GDM1 (cell line): ENCODE results near the gene ANKRD34B.
"Not testable (repeated sequence)": the region's sequence is repeated elsewhere in the genome, so short reads cannot be mapped to it uniquely, and the experiment has no call there.

ENCODE experiments used
- DNase-seq: peaks from one replicate; lab custom pipeline; 2025; lab: John Stamatoyannopoulos, UW

ANKRD34B gene

GRCh38 chr5:80569961-80570786 is at the start of gene ANKRD34B:
TSS of gene ANKRD34B (minus strand) at chr5:80570280. CDS start at chr5:80560019, 10,261 bp downstream.
- DNase-seq: no peak

GRCh38 chr5:80619086-80619485 is 49.0 kb upstream of the ANKRD34B start:
- no peak for DNase-seq

GRCh38 chr5:80618438-80618837 is 48.4 kb upstream of the ANKRD34B start:
- no peak for DNase-seq

GRCh38 chr5:80615266-80615914 is 45.3 kb upstream of the ANKRD34B start:
- DNase-seq: no peak

- no peak for DNase-seq
These were observed 39.6 kb upstream of the ANKRD34B start for GRCh38 chr5:80609692-80610091.

GRCh38 chr5:80608731-80609130 is 38.7 kb upstream of the ANKRD34B start:
- no peak for DNase-seq

- DNase-seq: no peak
These were observed 37.8 kb upstream of the ANKRD34B start for GRCh38 chr5:80607832-80608231.

- DNase-seq: no peak
These were observed 37.3 kb upstream of the ANKRD34B start for GRCh38 chr5:80607343-80607742.

GRCh38 chr5:80600943-80601693 is 31.0 kb upstream of the ANKRD34B start:
- DNase-seq: no peak

- DNase-seq: no peak
These were observed 27.4 kb upstream of the ANKRD34B start for GRCh38 chr5:80597500-80597899.

GRCh38 chr5:80594810-80595209 is 24.7 kb upstream of the ANKRD34B start:
- no peak for DNase-seq

- no peak for DNase-seq
These were observed 22.7 kb upstream of the ANKRD34B start for GRCh38 chr5:80592761-80593160.

- DNase-seq: no peak
These were observed 22.0 kb upstream of the ANKRD34B start for GRCh38 chr5:80592105-80592504.

- DNase-seq: no peak
These were observed 21.3 kb upstream of the ANKRD34B start for GRCh38 chr5:80591352-80591751.

- no peak for DNase-seq
These were observed 20.7 kb upstream of the ANKRD34B start for GRCh38 chr5:80590766-80591165.

GRCh38 chr5:80588858-80589540 is 18.9 kb upstream of the ANKRD34B start:
- no peak for DNase-seq

- DNase-seq: no peak
These were observed 14.7 kb upstream of the ANKRD34B start for GRCh38 chr5:80584770-80585169.

GRCh38 chr5:80580291-80580690 is 10.2 kb upstream of the ANKRD34B start:
- DNase-seq: not testable (repeated sequence)

- DNase-seq: no peak
These were observed 9.0 kb upstream of the ANKRD34B start for GRCh38 chr5:80579050-80579449.

- DNase-seq: no peak
These were observed 7.6 kb upstream of the ANKRD34B start for GRCh38 chr5:80577707-80578106.

GRCh38 chr5:80576383-80576782 is 6.3 kb upstream of the ANKRD34B start:
- DNase-seq: no peak

- no peak for DNase-seq
These were observed 3.0 kb upstream of the ANKRD34B start for GRCh38 chr5:80573062-80573461.
